ENCODE data around the gene GPC5.

Gene GPC5

DNA sequence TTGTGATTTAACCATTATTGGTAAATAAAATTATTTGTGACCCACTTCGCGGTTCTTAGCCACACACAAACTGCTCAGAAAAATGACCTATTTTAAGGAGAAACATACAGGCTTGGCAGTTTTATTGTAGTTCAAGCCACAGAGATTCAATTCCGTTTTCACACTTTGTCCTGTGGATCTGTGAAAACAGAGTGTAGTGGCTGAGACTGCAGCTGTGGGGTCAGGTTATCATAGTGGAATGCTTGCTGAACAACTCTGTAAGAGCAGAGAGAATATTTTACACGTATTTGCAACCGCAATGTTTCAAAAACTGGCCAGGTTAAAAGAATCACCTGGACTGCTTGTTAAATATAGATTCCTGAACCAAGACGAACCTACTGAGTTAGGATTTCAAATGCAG lies 292.5 kb downstream of the GPC5 start:
- Histone ChIP-seq H3K27ac (ENCODE audit: low read length) (no peak overlapping the region), H3K27me3 (ENCODE audit: low read depth, low read length) (no peaks in the 10 kb centered on the region), H3K79me2 (ENCODE audit: low read length) (no peaks in the 10 kb centered on the region), H3K4me3 (ENCODE audit: low read length) (no peak overlapping the region), H3K9ac (ENCODE audit: low read length) (no peak overlapping the region), H4K20me1 (ENCODE audit: insufficient read depth, low read length) (no peaks in the 10 kb centered on the region), H3K36me3 (replicated peaks; ENCODE audit: low read depth, low read length) (no peaks in the 10 kb centered on the region), H3K4me2 (ENCODE audit: low read length) (no peak overlapping the region), H3K4me1 (ENCODE audit: low read length) (no peaks in the 10 kb centered on the region), H2AFZ (ENCODE audit: low read depth, low read length) (no peak overlapping the region), H3K9me3 (ENCODE audit: insufficient read depth, low read length) (no peaks in the 10 kb centered on the region)
- TF ChIP-seq, protein P1, sequence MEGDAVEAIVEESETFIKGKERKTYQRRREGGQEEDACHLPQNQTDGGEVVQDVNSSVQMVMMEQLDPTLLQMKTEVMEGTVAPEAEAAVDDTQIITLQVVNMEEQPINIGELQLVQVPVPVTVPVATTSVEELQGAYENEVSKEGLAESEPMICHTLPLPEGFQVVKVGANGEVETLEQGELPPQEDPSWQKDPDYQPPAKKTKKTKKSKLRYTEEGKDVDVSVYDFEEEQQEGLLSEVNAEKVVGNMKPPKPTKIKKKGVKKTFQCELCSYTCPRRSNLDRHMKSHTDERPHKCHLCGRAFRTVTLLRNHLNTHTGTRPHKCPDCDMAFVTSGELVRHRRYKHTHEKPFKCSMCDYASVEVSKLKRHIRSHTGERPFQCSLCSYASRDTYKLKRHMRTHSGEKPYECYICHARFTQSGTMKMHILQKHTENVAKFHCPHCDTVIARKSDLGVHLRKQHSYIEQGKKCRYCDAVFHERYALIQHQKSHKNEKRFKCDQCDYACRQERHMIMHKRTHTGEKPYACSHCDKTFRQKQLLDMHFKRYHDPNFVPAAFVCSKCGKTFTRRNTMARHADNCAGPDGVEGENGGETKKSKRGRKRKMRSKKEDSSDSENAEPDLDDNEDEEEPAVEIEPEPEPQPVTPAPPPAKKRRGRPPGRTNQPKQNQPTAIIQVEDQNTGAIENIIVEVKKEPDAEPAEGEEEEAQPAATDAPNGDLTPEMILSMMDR (IDR thresholded peaks at IDR 0.05; ENCODE audit: low read depth, low read length) = no peak
- TF ChIP-seq EZH2phosphoT487 (IDR thresholded peaks at IDR 0.05; ENCODE audit: low read depth) = no peak

DNA sequence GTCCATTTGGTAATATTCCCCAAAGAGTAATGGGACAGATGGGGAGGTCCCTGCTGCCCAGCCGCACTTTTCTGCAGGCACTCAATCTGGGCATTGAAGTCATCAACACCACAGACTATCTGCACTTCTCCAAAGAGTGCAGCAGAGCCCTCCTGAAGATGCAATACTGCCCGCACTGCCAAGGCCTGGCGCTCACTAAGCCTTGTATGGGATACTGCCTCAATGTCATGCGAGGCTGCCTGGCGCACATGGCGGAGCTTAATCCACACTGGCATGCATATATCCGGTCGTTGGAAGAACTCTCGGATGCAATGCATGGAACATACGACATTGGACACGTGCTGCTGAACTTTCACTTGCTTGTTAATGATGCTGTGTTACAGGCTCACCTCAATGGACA lies 295.0 kb downstream of the GPC5 start:
- TF ChIP-seq, protein P1 (IDR thresholded peaks at IDR 0.05; ENCODE audit: low read depth, low read length) = no peak
- no peak for TF ChIP-seq EZH2phosphoT487 (IDR thresholded peaks at IDR 0.05; ENCODE audit: low read depth)
- H3K9ac ChIP-seq (ENCODE audit: low read length) = no peak overlapping the region
- H3K27me3 ChIP-seq (ENCODE audit: low read depth, low read length) = no peaks in the 10 kb centered on the region
- H3K36me3 ChIP-seq (replicated peaks; ENCODE audit: low read depth, low read length) = no peaks in the 10 kb centered on the region
- no peaks in the 10 kb centered on the region for H3K79me2 ChIP-seq (ENCODE audit: low read length)
- H3K4me2 ChIP-seq (ENCODE audit: low read length) = no peak overlapping the region
- H2AFZ ChIP-seq (ENCODE audit: low read depth, low read length) = no peak overlapping the region
- no peak overlapping the region for H3K4me3 ChIP-seq (ENCODE audit: low read length)
- no peak overlapping the region for H3K27ac ChIP-seq (ENCODE audit: low read length)
- no peaks in the 10 kb centered on the region for H4K20me1 ChIP-seq (ENCODE audit: insufficient read depth, low read length)
- H3K9me3 ChIP-seq (ENCODE audit: insufficient read depth, low read length) = no peaks in the 10 kb centered on the region
- H3K4me1 ChIP-seq (ENCODE audit: low read length) = no peaks in the 10 kb centered on the region

DNA sequence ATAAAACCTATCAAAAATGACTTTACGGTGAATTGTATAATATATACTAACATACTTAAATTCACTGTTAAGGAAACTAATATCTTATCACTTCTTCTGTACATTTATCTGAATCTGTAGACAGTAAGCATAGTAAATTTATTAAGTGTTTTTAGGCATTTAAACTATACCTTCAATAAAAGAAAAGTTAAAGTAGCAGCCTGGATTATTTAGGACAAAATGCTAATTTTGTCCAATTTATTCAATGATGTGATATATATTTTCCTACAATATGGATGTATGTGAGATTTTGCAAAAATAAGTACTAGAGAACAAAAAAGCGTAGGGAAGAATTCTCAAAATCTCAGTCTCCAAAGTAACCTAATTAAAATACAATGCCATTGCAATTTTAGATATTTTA lies 299.9 kb downstream of the GPC5 start:
- no peak overlapping the region for H3K4me3 ChIP-seq (ENCODE audit: low read length)
- TF ChIP-seq EZH2phosphoT487 (IDR thresholded peaks at IDR 0.05; ENCODE audit: low read depth) = no peak
- TF ChIP-seq, protein P1 (IDR thresholded peaks at IDR 0.05; ENCODE audit: low read depth, low read length) = no peak
- no peak overlapping the region for H3K9ac ChIP-seq (ENCODE audit: low read length)
- no peak overlapping the region for H3K27ac ChIP-seq (ENCODE audit: low read length)
- no peaks in the 10 kb centered on the region for H3K79me2 ChIP-seq (ENCODE audit: low read length)
- no peaks in the 10 kb centered on the region for H3K4me1 ChIP-seq (ENCODE audit: low read length)
- no peaks in the 10 kb centered on the region for H4K20me1 ChIP-seq (ENCODE audit: insufficient read depth, low read length)
- H3K9me3 ChIP-seq (ENCODE audit: insufficient read depth, low read length) = no peaks in the 10 kb centered on the region
- no peaks in the 10 kb centered on the region for H3K36me3 ChIP-seq (replicated peaks; ENCODE audit: low read depth, low read length)
- H2AFZ ChIP-seq (ENCODE audit: low read depth, low read length) = no peak overlapping the region
- no peaks in the 10 kb centered on the region for H3K27me3 ChIP-seq (ENCODE audit: low read depth, low read length)
- H3K4me2 ChIP-seq (ENCODE audit: low read length) = no peak overlapping the region

DNA sequence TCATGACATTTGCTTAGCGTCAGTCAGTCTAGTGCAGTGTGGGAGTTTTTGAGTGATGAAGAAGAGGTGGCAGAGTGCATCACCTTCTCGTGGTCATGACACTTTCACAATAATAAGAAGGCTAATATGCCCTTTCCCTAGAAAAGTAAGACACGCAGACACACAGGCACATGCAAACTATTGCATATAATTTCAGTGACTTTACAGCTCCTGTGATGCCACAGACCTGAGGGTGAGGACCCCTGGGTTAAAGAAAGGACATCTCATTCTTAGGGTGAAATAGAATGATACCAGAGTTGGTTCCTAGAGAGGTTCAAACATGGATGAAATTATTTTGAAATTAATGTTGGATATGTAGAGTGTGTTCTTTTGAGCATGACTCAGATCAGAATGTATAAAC lies 300.3 kb downstream of the GPC5 start:
- Histone ChIP-seq H3K4me1 (ENCODE audit: low read length) (no peaks in the 10 kb centered on the region), H3K27ac (ENCODE audit: low read length) (no peak overlapping the region), H3K36me3 (replicated peaks; ENCODE audit: low read depth, low read length) (no peaks in the 10 kb centered on the region), H3K4me3 (ENCODE audit: low read length) (no peak overlapping the region), H3K79me2 (ENCODE audit: low read length) (no peaks in the 10 kb centered on the region), H4K20me1 (ENCODE audit: insufficient read depth, low read length) (no peaks in the 10 kb centered on the region), H2AFZ (ENCODE audit: low read depth, low read length) (no peak overlapping the region), H3K4me2 (ENCODE audit: low read length) (no peak overlapping the region), H3K9me3 (ENCODE audit: insufficient read depth, low read length) (no peaks in the 10 kb centered on the region), H3K27me3 (ENCODE audit: low read depth, low read length) (no peaks in the 10 kb centered on the region), H3K9ac (ENCODE audit: low read length) (no peak overlapping the region)
- TF ChIP-seq, protein P1 (IDR thresholded peaks at IDR 0.05; ENCODE audit: low read depth, low read length) = no peak
- TF ChIP-seq EZH2phosphoT487 (IDR thresholded peaks at IDR 0.05; ENCODE audit: low read depth) = no peak

All from OCI-LY3 (cell line).